Transverse colon (tissue), 4 donors: ENCODE results near the gene SLCO1B1. TPM values are rescaled to one million over a fixed set of nuclear protein-coding genes. Genes with fewer than 3 reads are reported as not detected.

Experiments used
- DNase-seq: peaks from one replicate; pipeline ENCODE4 v3.0.0-alpha.2; 2019
- H3K27ac ChIP-seq, 4 donors: fragments of 200-600 bp; sonication (generic); 2 replicates each; pipeline ENCODE4 v1.5.1; 2016 to 2018; ENCODE audit warnings: inconsistent platforms in 4 of 4
- H3K27me3 ChIP-seq: fragments of 200-600 bp; sonication (generic); 2 replicates; pipeline ENCODE4 v1.5.1; 2017; ENCODE audit warnings: inconsistent platforms
- H3K36me3 ChIP-seq, 4 donors: fragments of 200-600 bp; sonication (generic); 2 replicates each; pipeline ENCODE4 v1.5.1; 2017 to 2019; ENCODE audit warnings: inconsistent platforms in 4 of 4
- H3K4me1 ChIP-seq, 4 donors: fragments of 200-600 bp; sonication (generic); 2 replicates each; pipeline ENCODE4 v1.5.1; 2017 to 2020; ENCODE audit warnings: inconsistent platforms in 4 of 4
- H3K4me3 ChIP-seq, 4 donors: fragments of 200-600 bp; sonication (generic); 1 replicate in 1 of 4; 2 replicates in 3 of 4; pipeline versions ENCODE4 v1.5.1 to v1.6.1; 2017 to 2019; ENCODE audit warnings: inconsistent platforms in 4 of 4
- H3K9me3 ChIP-seq, 2 donors: fragments of 200-600 bp; sonication (generic); 2 replicates each; pipeline ENCODE4 v1.5.1; 2017 to 2019; ENCODE audit warnings: inconsistent platforms in 2 of 2
- EP300 ChIP-seq: sonication (generic); formaldehyde crosslinking; IDR thresholded peaks from one replicate; pipeline ENCODE4 v1.6.1; 2017; ENCODE audit warnings: antibody characterized with exemption, low read depth
- POLR2A ChIP-seq: fragments of 450-650 bp; IDR thresholded peaks from one replicate; pipeline ENCODE4 v1.6.1; 2016; ENCODE audit warnings: antibody characterized with exemption, mild to moderate bottlenecking, moderate library complexity
- POLR2AphosphoS5 ChIP-seq, 3 donors: sonication (generic); formaldehyde crosslinking; IDR thresholded peaks; one replicate each; pipeline ENCODE4 v1.6.1; 2016; ENCODE audit warnings: antibody characterized with exemption in 3 of 3
- WGBS, 2 donors: methylation state at CpG; one replicate each; pipeline ENCODE4 v1.1.5; 2018; ENCODE audit warnings: low coverage in 1 of 2; 5-methylcytosine and 5-hydroxymethylcytosine counted together
- in situ Hi-C, 4 donors: fragments of 200-750 bp; cut with MboI; loops; one replicate each; pipeline versions ENCODE4 v1.15.0 to v1.15.1; 2017; ENCODE audit warnings: low sequenced_read_pairs in 3 of 4, low pct_ligation_motif_present in 1 of 4, low pct_unique_long_range_greater_than_20kb in 1 of 4
- intact Hi-C: fragments of 100-400 bp; cut with DNase I; formaldehyde crosslinking; loops from one replicate; pipeline ENCODE4 v1.15.1; 2023; ENCODE audit warnings: low total_unique reads
- total RNA-seq, 4 donors: library from RNA; depleted of rRNA; stranded (reverse); fragments of >200 nt; gene quantifications; one replicate each; pipeline ENCODE4 v1.1.0, GENCODE V29; 2016
- TF ChIP-seq, protein P1 (sequence below), 5 experiments: fragments of 200-600 bp in 3 of 5; fragments of 450-650 bp in 2 of 5; sonication (generic) in 3 of 5; IDR thresholded peaks; 1 replicate in 2 of 5; 2 replicates in 3 of 5; pipeline ENCODE4 v1.5.1; 2016 to 2017; ENCODE audit warnings: antibody characterized with exemption in 5 of 5, inconsistent platforms in 3 of 5, mild to moderate bottlenecking in 2 of 5, moderate library complexity in 1 of 5

SLCO1B1 gene
- total RNA-seq, 4 donors from 2014 or later, result not detected

DNA sequence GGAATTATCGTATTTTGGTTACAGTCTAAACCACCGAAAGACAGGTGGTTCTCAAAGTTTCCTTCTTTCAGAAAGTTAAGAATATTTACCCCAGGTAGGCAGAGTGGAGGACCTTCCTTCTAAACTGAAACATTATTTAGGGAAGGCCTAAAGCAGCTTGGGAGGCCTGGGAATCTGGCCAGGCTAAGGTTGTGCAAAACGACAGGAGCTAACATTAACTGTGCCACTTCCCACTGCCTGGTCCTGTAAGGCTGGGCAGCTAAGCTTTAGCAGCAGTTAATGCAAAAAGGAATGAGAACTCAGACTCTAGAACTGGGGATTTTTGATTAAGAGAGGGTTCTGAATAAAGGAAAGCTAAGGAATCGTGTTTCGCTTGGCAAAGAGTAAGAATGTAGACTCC, 121.1 kb downstream of the SLCO1B1 start:
- H3K36me3 ChIP-seq, result no peaks in the 10 kb centered on the region
- no peak overlapping the region for H3K4me3 ChIP-seq
- DNase-seq, result no peak
- WGBS, 2 donors, result 72 to 83% methylated on average over 4 to 5 of the region's 5 CpGs
- no peak overlapping the region for H3K27ac ChIP-seq
- H3K4me1 ChIP-seq, result no peaks in the 10 kb centered on the region
- TF ChIP-seq, protein P1, sequence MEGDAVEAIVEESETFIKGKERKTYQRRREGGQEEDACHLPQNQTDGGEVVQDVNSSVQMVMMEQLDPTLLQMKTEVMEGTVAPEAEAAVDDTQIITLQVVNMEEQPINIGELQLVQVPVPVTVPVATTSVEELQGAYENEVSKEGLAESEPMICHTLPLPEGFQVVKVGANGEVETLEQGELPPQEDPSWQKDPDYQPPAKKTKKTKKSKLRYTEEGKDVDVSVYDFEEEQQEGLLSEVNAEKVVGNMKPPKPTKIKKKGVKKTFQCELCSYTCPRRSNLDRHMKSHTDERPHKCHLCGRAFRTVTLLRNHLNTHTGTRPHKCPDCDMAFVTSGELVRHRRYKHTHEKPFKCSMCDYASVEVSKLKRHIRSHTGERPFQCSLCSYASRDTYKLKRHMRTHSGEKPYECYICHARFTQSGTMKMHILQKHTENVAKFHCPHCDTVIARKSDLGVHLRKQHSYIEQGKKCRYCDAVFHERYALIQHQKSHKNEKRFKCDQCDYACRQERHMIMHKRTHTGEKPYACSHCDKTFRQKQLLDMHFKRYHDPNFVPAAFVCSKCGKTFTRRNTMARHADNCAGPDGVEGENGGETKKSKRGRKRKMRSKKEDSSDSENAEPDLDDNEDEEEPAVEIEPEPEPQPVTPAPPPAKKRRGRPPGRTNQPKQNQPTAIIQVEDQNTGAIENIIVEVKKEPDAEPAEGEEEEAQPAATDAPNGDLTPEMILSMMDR (IDR thresholded peaks at IDR 0.05), result no peak
- no peak for TF ChIP-seq POLR2A
- no peak for TF ChIP-seq POLR2AphosphoS5 (IDR thresholded peaks at IDR 0.05)
- no peak for TF ChIP-seq EP300
- in situ Hi-C loops, result no loop called here
- intact Hi-C loops, result no loop called here
- no peaks in the 10 kb centered on the region for H3K27me3 ChIP-seq
- H3K9me3 ChIP-seq, result no peaks in the 10 kb centered on the region

DNA sequence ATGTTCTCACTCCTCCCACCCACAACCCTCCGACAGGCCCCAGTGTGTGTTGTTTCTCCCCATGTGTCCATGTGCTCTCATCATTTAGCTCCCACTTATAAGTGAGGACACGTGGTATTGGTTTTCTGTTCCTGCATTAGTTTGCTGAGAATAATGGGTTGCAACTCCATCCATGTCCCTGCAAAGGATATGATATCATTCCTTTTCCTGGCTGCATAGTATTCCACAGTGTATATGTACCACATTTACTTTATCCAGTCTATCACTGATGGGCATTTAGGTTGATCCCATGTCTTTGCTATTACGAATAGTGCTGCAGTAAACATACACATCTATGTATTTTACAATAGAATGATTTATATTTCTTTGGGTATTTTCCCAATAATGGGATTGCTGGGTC, 126.2 kb downstream of the SLCO1B1 start:
- H3K36me3 ChIP-seq, result no peaks in the 10 kb centered on the region
- no peak overlapping the region for H3K4me3 ChIP-seq
- 76% methylated on average over 3 of the region's 3 CpGs for WGBS, 2 donors
- no peaks in the 10 kb centered on the region for H3K9me3 ChIP-seq
- H3K27me3 ChIP-seq, result no peaks in the 10 kb centered on the region
- intact Hi-C loops, result no loop called here
- H3K4me1 ChIP-seq, result no peaks in the 10 kb centered on the region
- no peak for TF ChIP-seq POLR2AphosphoS5 (IDR thresholded peaks at IDR 0.05)
- no peak for TF ChIP-seq POLR2A
- TF ChIP-seq, protein P1 (IDR thresholded peaks at IDR 0.05), result no peak
- TF ChIP-seq EP300, result no peak
- in situ Hi-C loops, result no loop called here
- no peak for DNase-seq
- no peak overlapping the region for H3K27ac ChIP-seq

DNA sequence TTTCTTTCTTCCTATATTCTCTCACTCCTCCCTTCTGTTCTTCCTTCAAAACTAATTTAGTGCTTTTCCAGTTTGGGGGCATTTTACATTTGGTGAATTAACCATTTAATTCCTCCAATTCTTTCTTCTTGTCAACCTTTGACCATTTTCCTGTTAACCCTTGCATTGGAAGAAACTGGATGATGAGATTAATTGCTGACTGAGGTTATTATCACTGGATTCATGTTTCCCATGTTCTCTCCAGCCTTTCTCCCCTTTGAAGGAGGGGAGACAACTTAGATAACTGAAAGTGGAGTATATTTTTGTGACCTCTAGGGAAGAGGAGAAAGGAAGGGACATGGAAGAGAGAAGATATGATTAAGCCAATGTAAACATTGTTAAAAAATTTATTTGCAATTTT, 133.2 kb downstream of the SLCO1B1 start:
- no peaks in the 10 kb centered on the region for H3K9me3 ChIP-seq
- DNase-seq, result no peak
- H3K36me3 ChIP-seq, result no peaks in the 10 kb centered on the region
- no peaks in the 10 kb centered on the region for H3K4me1 ChIP-seq
- H3K4me3 ChIP-seq, result no peak overlapping the region
- no peak overlapping the region for H3K27ac ChIP-seq
- no peaks in the 10 kb centered on the region for H3K27me3 ChIP-seq
- TF ChIP-seq, protein P1 (IDR thresholded peaks at IDR 0.05), result no peak
- no peak for TF ChIP-seq POLR2AphosphoS5 (IDR thresholded peaks at IDR 0.05)
- TF ChIP-seq EP300, result no peak
- TF ChIP-seq POLR2A, result no peak
- intact Hi-C loops (no loop called here), in situ Hi-C loops (no loop called here)

DNA sequence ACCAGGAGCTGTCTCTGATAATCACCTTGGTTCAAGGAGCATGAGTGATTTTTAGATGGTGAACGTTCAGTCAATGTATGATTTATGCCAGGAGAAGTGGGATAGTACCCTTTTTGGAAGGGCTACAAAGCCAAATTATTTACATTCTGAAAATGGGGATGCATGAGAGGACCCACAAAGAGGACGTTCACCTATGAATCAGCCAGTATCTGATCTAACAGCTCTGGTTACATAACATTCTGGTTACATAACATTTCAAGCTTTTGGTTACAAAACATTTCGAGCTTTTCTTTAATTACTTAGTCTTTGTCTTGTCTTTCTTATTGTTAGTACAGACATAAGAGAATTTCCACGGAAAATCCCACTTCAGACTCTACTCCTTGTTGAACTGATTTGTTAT, 134.9 kb downstream of the SLCO1B1 start:
- no peak for DNase-seq
- Histone ChIP-seq H3K27ac (no peak overlapping the region), H3K4me1 (no peaks in the 10 kb centered on the region), H3K9me3 (no peaks in the 10 kb centered on the region), H3K36me3 (no peaks in the 10 kb centered on the region), H3K4me3 (no peak overlapping the region), H3K27me3 (no peaks in the 10 kb centered on the region)
- in situ Hi-C loops (no loop called here), intact Hi-C loops (no loop called here)
- WGBS, 2 donors, result 39 to 57% methylated on average over 4 of the region's 4 CpGs
- TF ChIP-seq, protein P1 (IDR thresholded peaks at IDR 0.05), result no peak
